HL-60/S4 (cell line): ENCODE results near the gene HIVEP1.
"Not testable (repeated sequence)": the region's sequence is repeated elsewhere in the genome, so short reads cannot be mapped to it uniquely, and the experiment has no call there.

Source experiments
- in situ Hi-C: fragments of 300-500 bp; cut with MboI; formaldehyde crosslinking; loops from 2 replicates; pipeline ENCODE4 v1.14.3; 2022; ENCODE audit warnings: low sequenced_read_pairs

The HIVEP1 gene

DNA sequence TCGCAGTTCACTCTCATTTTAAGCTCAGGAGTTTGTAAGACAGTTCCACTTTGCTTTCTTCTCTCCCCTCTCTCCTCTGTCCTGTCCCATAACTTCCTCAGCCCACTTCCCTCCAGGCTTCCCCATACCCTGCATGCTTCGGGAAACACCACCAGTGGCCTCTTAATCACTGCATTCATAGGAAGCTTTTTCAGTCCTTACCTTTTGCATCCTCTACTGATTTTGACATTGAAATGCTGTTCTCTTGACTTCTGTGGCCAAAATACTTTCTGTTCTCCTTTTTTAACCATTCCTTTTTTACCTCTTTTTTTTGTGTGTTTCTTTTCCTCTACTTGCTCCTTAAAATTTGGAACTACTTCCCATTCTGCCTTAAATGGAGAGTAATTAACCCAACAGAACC is 69.7 kb downstream of the HIVEP1 start:
- in situ Hi-C loops = no loop called here

DNA sequence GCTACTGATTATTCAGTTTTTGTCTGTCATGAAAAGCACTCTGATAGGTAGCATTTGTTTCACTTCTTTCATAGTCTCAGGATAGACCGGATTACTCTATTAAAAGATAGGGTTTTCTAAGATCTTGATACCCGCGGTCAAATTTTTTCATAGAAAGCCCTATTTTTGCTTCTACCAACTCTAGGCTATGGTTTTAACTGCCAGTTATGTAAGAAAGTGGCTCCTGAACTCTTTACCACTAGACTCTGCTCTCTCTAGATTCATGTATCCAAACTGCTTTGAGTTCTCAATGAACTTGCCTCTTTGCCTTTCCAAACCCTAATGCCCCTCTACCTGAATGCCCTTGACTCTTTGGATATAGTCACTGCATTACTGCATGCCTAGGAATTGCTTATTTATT is 70.3 kb downstream of the HIVEP1 start:
- in situ Hi-C loops = no loop called here

DNA sequence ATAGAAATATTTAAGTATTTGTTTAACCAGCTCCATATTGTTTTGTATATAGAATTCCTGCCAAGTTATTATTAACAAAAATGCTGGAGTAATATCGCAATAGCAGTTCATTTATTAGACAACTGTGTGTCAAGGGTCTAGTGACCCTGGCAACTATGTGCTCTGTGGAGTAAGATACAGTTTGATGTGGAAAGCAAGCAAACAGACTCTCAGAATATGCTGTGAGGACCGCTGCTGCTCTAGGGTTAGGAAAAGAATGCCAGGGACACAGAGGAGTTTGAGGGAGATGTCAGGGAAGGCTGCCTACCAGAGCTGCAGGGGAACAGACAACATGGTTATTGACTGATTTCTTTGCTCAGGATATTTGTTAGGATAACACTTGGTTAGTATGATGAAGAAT is 71.2 kb downstream of the HIVEP1 start:
- in situ Hi-C loops = no loop called here

- in situ Hi-C loops = no loop called here
Observed at GRCh38 chr6:12083763-12084162, 71.7 kb downstream of the HIVEP1 start.

- in situ Hi-C loops = no loop called here
Observed at GRCh38 chr6:12084681-12085080, 72.6 kb downstream of the HIVEP1 start.

- in situ Hi-C loops = no loop called here
Observed at GRCh38 chr6:12088531-12088930, 76.4 kb downstream of the HIVEP1 start.

DNA sequence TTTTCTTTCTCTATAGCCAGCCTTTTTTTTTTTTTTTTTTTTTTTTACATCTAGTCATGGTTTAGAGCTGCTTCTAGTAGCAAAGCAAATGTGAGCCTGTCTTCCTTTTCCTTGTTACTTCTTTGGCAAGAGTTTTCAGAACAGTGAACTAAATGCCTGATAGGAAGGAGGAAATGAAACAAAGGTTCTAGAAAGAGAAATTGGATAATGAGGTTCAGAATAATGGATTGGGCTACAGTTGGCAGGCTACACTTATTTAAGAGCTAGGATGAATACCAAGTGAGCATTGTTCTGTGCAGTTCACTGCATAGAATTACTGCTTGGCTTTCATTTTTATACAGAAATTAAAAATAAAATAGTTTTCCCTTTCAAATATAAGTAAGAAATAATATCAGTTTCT is 78.6 kb downstream of the HIVEP1 start:
- in situ Hi-C loops = no loop called here

GRCh38 chr6:12092762-12093161 is 80.7 kb downstream of the HIVEP1 start:
- in situ Hi-C loops = no loop called here

DNA sequence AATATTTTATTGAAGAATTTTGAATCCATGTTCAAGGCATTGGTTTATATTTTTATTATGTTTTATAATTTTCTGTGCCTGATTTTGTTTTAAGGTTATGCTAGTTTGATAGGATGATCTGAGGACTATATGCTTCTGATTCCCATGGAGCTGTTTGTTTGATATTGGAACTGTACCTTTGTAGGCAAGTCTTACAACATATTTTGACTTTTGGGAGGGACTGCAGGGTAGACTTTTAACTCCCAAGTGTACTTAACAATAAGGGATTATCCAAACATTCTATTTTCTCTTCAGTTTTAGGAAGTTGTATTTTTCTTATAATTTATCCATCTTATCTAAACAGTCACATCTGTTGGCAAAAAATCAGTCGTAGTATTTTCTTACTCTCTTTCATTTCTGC is 82.6 kb downstream of the HIVEP1 start:
- in situ Hi-C loops = no loop called here

GRCh38 chr6:12096342-12096741 is 84.2 kb downstream of the HIVEP1 start:
- in situ Hi-C loops = no loop called here

GRCh38 chr6:12097791-12098190 is 85.7 kb downstream of the HIVEP1 start:
- in situ Hi-C loops = no loop called here

GRCh38 chr6:12099623-12100338 is 87.7 kb downstream of the HIVEP1 start:
- in situ Hi-C loops = no loop called here

- in situ Hi-C loops = no loop called here
Observed at GRCh38 chr6:12101048-12101447, 88.9 kb downstream of the HIVEP1 start.

DNA sequence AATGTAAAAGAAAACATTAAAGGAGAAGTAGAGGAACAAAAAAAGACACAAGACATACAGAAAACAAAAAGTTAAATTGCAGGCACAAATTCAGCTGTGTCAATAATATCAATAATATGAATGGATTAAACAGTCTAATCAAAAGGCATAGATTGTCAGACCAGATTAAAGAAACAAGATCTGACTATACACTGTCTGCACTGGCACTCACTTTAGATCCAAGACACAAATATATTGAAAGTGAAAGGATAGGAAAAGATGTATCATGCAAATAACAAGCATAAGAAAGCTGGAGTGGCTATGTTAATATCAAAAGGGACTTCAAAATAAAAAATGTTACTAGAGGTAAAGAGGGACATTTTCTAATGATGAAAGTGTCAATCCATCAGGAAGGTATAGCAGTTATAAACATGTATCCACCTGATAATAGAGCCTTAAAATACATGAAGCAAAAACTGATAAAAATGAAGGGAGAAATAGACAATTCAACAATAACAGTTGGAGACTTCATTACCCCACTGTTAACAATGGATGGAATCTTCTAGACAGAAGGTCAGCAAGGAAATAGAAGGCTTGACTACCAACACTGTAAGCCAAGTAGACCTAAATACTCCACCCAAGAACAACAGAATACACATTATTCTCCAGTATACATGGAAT is 89.7 kb downstream of the HIVEP1 start:
- in situ Hi-C loops = no loop called here

DNA sequence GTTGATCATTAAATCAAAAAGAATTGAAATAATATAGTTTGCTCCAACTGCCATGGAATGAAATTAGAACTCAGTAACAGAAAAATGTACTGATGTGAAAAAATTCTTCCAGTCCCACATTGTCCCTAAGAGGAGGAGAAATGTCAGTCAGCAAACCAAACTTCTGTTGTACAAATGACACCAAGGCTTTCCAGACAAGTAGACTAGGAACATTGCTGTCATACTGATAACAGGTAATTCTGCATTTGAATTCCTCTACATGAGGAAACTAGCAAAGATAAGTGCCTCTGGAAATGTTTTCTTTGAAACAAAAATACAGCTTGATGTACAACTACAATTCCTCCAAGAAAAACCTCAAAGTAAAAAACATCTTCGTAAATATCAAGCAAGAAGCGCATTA is 90.2 kb downstream of the HIVEP1 start:
- in situ Hi-C loops = no loop called here

DNA sequence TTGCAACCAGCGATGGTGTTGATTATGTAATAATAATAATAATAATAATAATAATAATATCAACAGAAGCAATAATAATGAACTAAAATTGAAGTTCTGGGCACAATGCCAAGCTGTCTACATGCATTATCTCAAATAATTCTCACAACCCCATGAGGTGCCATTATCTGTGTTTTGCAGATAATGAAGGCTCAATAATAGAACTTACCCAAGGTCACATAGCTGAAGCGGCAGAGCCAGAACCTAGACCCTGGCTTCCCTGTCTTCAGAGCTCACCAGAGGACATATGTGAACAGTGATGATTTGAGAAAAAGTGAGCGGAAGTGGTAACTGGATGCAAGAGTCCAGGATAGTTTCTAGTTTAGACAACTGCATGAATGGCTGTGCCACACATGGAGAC is 91.0 kb downstream of the HIVEP1 start:
- in situ Hi-C loops = no loop called here

GRCh38 chr6:12105271-12105670 is 93.2 kb downstream of the HIVEP1 start:
- in situ Hi-C loops = no loop called here

- in situ Hi-C loops = not testable (repeated sequence)
Observed at GRCh38 chr6:12108376-12108775, 96.3 kb downstream of the HIVEP1 start.

DNA sequence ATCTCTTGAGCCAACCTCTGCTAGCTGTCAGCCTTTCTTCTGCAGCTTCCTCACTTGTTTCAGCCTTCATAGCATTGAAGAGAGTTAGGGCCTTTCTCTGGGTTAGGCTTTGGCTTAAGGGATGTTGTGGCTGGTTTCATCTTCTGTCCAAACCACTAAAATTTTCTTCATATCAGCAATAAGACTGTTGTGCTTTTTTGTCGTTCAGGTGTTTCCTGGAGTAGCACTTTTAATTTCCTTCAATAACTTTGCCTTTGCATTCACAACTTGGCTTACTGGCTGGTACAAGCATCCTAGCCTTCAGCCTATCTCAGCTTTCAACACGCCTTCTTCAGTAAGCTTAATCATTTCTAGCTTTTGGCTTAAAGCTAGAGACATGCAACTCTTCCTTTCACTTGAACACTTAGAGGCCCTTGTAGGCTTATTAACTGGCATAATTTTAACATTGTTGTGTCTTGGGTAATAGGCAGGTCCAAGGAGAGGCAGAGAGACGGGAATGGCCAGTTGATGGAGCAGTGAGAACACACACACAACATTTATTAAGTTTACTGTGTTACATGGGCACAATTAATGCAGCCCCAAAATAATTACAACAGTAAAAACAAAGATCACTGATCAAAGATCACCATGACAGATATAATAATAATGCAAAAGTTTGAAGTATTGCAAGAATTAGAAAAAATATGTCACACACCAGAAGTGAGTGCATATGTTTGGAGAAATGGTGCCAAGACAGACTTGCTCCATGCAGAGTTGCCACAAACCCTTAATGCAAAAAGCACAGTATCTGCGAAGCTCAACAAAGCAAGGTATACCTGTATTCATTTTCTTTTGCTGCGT is 98.6 kb downstream of the HIVEP1 start:
- in situ Hi-C loops = no loop called here

GRCh38 chr6:12111363-12111670 is 99.2 kb downstream of the HIVEP1 start:
- in situ Hi-C loops = no loop called here

DNA sequence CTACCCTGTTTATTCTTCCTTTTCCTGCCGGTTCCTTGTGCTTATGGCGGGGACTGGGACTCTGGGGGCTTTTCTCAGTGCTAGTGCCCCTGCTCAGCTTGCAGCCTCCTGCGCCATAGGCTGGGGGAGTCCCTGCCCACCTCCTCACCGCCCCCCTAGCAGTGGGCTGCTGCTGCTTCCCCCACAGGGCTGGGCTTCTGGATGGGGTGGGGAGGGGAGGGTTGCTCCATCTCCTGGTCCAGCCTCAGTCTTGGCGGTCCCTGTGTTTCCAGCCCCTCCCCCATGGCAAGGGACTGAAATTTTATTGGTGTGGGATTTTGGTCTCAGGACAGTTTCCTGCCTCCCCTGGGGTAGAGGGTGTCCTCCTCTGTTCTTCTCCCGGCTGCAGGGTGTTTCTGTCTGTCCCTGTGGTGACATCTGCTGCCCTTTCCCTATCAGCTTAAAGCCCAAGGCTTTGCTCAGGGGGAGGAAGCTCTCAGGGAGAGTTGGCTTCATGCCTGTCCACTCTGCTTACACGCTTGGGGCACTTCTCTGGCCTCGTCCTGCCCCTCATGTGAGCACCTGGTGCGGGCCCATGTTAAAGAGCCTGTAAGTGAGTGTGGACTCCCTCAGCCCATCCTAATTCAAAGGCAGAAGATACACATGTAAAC is 100.6 kb downstream of the HIVEP1 start:
- in situ Hi-C loops = no loop called here

- in situ Hi-C loops = no loop called here
Observed at GRCh38 chr6:12113190-12113577, 101.1 kb downstream of the HIVEP1 start.
